MCF 10A (cell line): ENCODE data around the gene SNX1. TPM values are rescaled to one million over a fixed set of nuclear protein-coding genes. Genes with fewer than 3 reads are reported as not detected.

Experiments
- BruUV-seq: library from RNA; stranded (reverse); fragments of 400-500 nt; replicated peaks from 2 replicates; lab custom pipeline; 2021; lab: Mats Ljungman, UMichigan
- CTCF ChIA-PET: fragments of 300-600 bp; sonication (Branson Sonifier 250); formaldehyde crosslinking; extraction: SDS; loops from one replicate; lab custom pipeline; 2021; ENCODE audit warnings: antibody characterized with exemption, inconsistent platforms; lab: Yijun Ruan, JAX
- POLR2A ChIA-PET: fragments of 300-600, 350-650 bp; sonication (Branson Sonifier 250); formaldehyde crosslinking; extraction: SDS; loops from one replicate; lab custom pipeline; 2020; ENCODE audit warnings: antibody characterized with exemption, inconsistent platforms; lab: Yijun Ruan, JAX
- DNase-seq: peaks from one replicate; pipeline ENCODE4 v3.0.0-alpha.2; 2018; ENCODE audit not compliant: unreplicated experiment
- H3K27ac Mint-ChIP-seq: one replicate; pipeline ENCODE4 v1.8.0; 2022; ENCODE audit warnings: mild to moderate bottlenecking, low read depth, mixed read lengths; ENCODE audit not compliant: unreplicated experiment
- H3K27me3 Mint-ChIP-seq: one replicate; pipeline ENCODE4 v1.8.0; 2022; ENCODE audit warnings: mixed read lengths; ENCODE audit not compliant: insufficient read depth, unreplicated experiment
- H3K36me3 Mint-ChIP-seq: one replicate; pipeline ENCODE4 v1.8.0; 2022; ENCODE audit warnings: mild to moderate bottlenecking, moderate library complexity, mixed read lengths; ENCODE audit not compliant: insufficient read depth, unreplicated experiment
- H3K4me1 Mint-ChIP-seq: one replicate; pipeline ENCODE4 v1.8.0; 2022; ENCODE audit warnings: mixed read lengths; ENCODE audit not compliant: insufficient read depth, unreplicated experiment
- H3K4me3 Mint-ChIP-seq: one replicate; pipeline ENCODE4 v1.8.0; 2022; ENCODE audit warnings: mild to moderate bottlenecking, moderate library complexity, mixed read lengths; ENCODE audit not compliant: unreplicated experiment
- H3K9me3 Mint-ChIP-seq: one replicate; pipeline ENCODE4 v1.8.0; 2022; ENCODE audit warnings: mixed read lengths; ENCODE audit not compliant: unreplicated experiment
- CTCF ChIP-seq: fragments of 200-600 bp; IDR thresholded peaks from one replicate; pipeline ENCODE4 v1.8.0; 2022; ENCODE audit warnings: antibody characterized with exemption, mild to moderate bottlenecking; ENCODE audit not compliant: unreplicated experiment
- intact Hi-C: fragments of 100-400 bp; cut with micrococcal nuclease; formaldehyde crosslinking; loops from 2 replicates; pipeline ENCODE4 v1.14.1; 2022
- total RNA-seq: library from RNA; stranded (reverse); gene quantifications from 2 replicates; pipeline ENCODE4 v1.2.3, GENCODE V29; 2022

Gene SNX1
- total RNA-seq, 1 experiment from 2014 or later: 70.2 TPM

DNA sequence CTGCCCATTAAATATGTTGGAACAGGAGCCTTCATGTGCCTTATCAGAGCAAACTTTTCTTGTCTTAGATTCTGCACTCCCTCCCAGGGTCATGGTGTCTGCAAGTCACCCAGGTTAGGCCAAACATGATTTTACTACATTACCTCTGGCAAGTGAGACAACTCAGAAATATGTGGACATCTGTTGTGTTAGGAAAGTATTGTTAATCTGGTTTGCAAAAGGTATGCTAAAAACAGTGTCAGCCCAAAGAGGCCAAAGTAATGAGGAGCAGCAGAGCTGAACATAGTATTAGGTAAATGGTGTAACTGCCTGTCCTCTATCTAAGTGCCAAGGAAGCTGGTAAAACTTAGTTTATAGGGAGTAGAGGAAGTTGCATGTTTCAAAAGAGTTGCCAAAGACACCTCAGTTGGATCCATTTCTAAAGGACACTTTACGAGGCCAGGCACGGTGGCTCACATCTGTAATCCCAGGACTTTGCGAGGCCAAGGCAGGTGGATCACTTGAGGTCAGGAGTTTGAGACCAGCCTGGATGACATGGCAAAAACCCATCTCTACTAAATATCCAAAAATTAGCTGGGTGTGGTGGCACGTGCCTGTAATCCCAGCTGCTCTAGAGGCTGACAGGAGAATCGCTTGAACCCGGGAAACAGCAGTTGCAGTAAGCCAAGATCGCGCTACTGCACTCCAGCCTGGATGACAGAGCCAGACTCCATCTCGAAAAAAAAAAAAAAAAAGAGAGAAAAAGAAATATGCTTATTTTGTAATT is 89.5 kb downstream of the SNX1 start:
- no peak for DNase-seq
- CTCF ChIA-PET: interaction anchor here (0.6 to 1.7 kb wide), 5 partner anchors 30 to 794 kb away, joined by 3 to 7 read pairs (median 3); no protein-coding TSS in a partner anchor
- POLR2A ChIA-PET: interaction anchor here (0.6 to 1.5 kb wide), 4 partner anchors 14 to 293 kb away, joined by 3 to 7 read pairs (median 4); no protein-coding TSS in a partner anchor
- no peaks in the 10 kb centered on the region for H3K9me3 Mint-ChIP-seq
- peaks cover 55% of the 10 kb centered on the region for H3K36me3 Mint-ChIP-seq
- H3K4me1 Mint-ChIP-seq: peaks cover 6% of the 10 kb centered on the region
- H3K4me3 Mint-ChIP-seq: no peak overlapping the region
- H3K27me3 Mint-ChIP-seq: no peaks in the 10 kb centered on the region
- no TSS peak for BruUV-seq
- intact Hi-C loops: no loop called here
- no peak overlapping the region for H3K27ac Mint-ChIP-seq
- no peak for TF ChIP-seq CTCF

DNA sequence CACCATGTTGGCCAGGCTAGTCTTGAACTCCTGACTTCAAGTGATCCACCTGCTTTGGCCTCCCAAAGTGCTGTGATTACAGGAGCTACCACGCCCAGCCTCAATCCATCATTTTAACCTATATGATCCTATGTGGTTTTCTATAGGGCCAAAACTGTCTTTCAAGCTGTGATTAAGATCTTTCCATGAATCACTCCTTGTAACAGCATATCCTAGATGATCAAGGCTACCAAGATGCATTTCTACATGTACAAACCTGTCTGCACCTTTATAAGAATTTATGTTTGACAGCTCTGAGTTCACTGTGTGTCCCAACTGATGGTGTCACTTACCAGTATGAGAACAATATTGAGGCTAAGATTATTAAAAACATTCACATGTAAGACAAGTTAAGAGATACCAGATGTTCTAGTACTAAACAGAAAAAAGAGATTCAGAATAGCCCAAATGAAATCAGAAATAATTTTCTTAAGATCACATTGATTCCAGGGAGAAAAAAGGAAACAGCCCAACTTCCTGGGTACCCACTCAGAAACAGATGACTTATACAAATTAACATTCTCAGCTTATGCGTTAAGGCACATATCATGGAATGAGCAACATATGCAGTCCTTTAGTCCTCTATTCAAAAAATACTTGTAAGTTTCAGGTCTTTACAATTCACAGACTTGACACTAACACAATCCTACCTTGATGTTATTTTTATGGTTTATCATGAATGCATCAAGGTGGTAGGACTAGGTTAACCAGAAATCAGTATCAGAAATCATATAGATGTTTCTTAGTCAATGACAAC is 91.8 kb downstream of the SNX1 start:
- BruUV-seq: no TSS peak
- intact Hi-C loops: no loop called here
- Mint-ChIP-seq H3K36me3 (peaks cover 51% of the 10 kb centered on the region), H3K9me3 (no peaks in the 10 kb centered on the region), H3K27me3 (no peaks in the 10 kb centered on the region), H3K4me3 (no peak overlapping the region), H3K4me1 (peaks cover 6% of the 10 kb centered on the region), H3K27ac (peak overlapping the region; percentile 11)
- no peak for TF ChIP-seq CTCF
- ChIA-PET POLR2A (interaction anchor here (0.6 to 2.0 kb wide), 8 partner anchors 25 to 687 kb away, joined by 3 to 18 read pairs (median 4); partner anchors contain the start of genes CIAO2A, PPIB and TRIP4), CTCF (interaction anchor here (0.6 to 1.3 kb wide), 6 partner anchors 11 to 35 kb away, joined by 3 to 5 read pairs (median 4); no protein-coding TSS in a partner anchor)
- peak; percentile 58 for DNase-seq

Other genes with a start within 250 kb of the SNX1 start
- 4.6 and 6.8 TPM in 2 replicates for gene DAPK2, start 49.5 kb upstream of the SNX1 start, total RNA-seq
- 38.7 and 44.7 TPM in 2 replicates for gene CIAO2A, start 2.1 kb upstream of the SNX1 start, total RNA-seq
- gene SNX22, start 55.7 kb downstream of the SNX1 start, total RNA-seq: 0.16 and 0.25 TPM in 2 replicates
- gene PPIB, start 67.0 kb downstream of the SNX1 start, total RNA-seq: 874 and 1,247 TPM in 2 replicates